Activated naive CD8-positive, alpha-beta T cell treated with anti-CD3 and anti-CD28 coated beads for 36 hours (primary cell): Measurements from ENCODE around the gene USH1C. TPM values are rescaled to one million over a fixed set of nuclear protein-coding genes. Genes with fewer than 3 reads are reported as not detected.

Experiments used
- DNase-seq: peaks from one replicate; pipeline ENCODE4 v3.0.0; 2021
- H3K27ac Mint-ChIP-seq: one replicate; pipeline ENCODE4 v1.8.0; 2022; ENCODE audit warnings: mild to moderate bottlenecking, moderate library complexity, mixed read lengths
- H3K27me3 Mint-ChIP-seq: one replicate; pipeline ENCODE4 v1.8.0; 2022; ENCODE audit warnings: mild to moderate bottlenecking, mixed read lengths
- H3K36me3 Mint-ChIP-seq: one replicate; pipeline ENCODE4 v1.8.0; 2021; ENCODE audit warnings: mild to moderate bottlenecking, mixed read lengths
- H3K4me1 Mint-ChIP-seq: one replicate; pipeline ENCODE4 v1.8.0; 2021; ENCODE audit warnings: mixed read lengths
- H3K4me3 Mint-ChIP-seq: one replicate; pipeline ENCODE4 v1.8.0; 2022; ENCODE audit warnings: mild to moderate bottlenecking, moderate library complexity, mixed read lengths
- H3K9me3 Mint-ChIP-seq: one replicate; pipeline ENCODE4 v1.8.0; 2022; ENCODE audit warnings: mixed read lengths
- total RNA-seq, 2 experiments: library from RNA; stranded (reverse); gene quantifications; one replicate each; pipeline ENCODE4 v1.2.3, GENCODE V29; 2021

The USH1C gene
- total RNA-seq, 2 experiments from 2014 or later = not detected

GRCh38 chr11:17515443-17516176 is 28.6 kb downstream of the USH1C start:
- no peak overlapping the region for H3K27ac Mint-ChIP-seq
- H3K4me1 Mint-ChIP-seq = no peaks in the 10 kb centered on the region
- H3K27me3 Mint-ChIP-seq = no peaks in the 10 kb centered on the region
- no peaks in the 10 kb centered on the region for H3K36me3 Mint-ChIP-seq
- no peak overlapping the region for H3K4me3 Mint-ChIP-seq
- no peaks in the 10 kb centered on the region for H3K9me3 Mint-ChIP-seq
- no peak for DNase-seq

GRCh38 chr11:17514476-17514875 is 29.7 kb downstream of the USH1C start:
- Mint-ChIP-seq H3K27me3 (no peaks in the 10 kb centered on the region), H3K4me1 (no peaks in the 10 kb centered on the region), H3K36me3 (no peaks in the 10 kb centered on the region), H3K9me3 (no peaks in the 10 kb centered on the region), H3K4me3 (no peak overlapping the region), H3K27ac (no peak overlapping the region)
- DNase-seq = no peak

GRCh38 chr11:17513853-17514252 is 30.4 kb downstream of the USH1C start:
- Mint-ChIP-seq H3K27me3 (no peaks in the 10 kb centered on the region), H3K36me3 (no peaks in the 10 kb centered on the region), H3K4me1 (no peaks in the 10 kb centered on the region), H3K9me3 (no peaks in the 10 kb centered on the region), H3K27ac (no peak overlapping the region), H3K4me3 (no peak overlapping the region)
- no peak for DNase-seq

GRCh38 chr11:17512101-17512500 is 32.1 kb downstream of the USH1C start:
- H3K27ac Mint-ChIP-seq = no peak overlapping the region
- no peak for DNase-seq
- no peaks in the 10 kb centered on the region for H3K4me1 Mint-ChIP-seq
- H3K36me3 Mint-ChIP-seq = no peaks in the 10 kb centered on the region
- H3K27me3 Mint-ChIP-seq = peaks cover 3% of the 10 kb centered on the region
- H3K4me3 Mint-ChIP-seq = no peak overlapping the region
- H3K9me3 Mint-ChIP-seq = no peaks in the 10 kb centered on the region

GRCh38 chr11:17511571-17511970 is 32.6 kb downstream of the USH1C start:
- H3K27ac Mint-ChIP-seq = no peak overlapping the region
- H3K9me3 Mint-ChIP-seq = no peaks in the 10 kb centered on the region
- no peak overlapping the region for H3K4me3 Mint-ChIP-seq
- no peaks in the 10 kb centered on the region for H3K4me1 Mint-ChIP-seq
- no peaks in the 10 kb centered on the region for H3K36me3 Mint-ChIP-seq
- peaks cover 3% of the 10 kb centered on the region for H3K27me3 Mint-ChIP-seq
- DNase-seq = no peak

- Mint-ChIP-seq H3K4me3 (no peak overlapping the region), H3K27ac (no peak overlapping the region), H3K4me1 (no peaks in the 10 kb centered on the region), H3K36me3 (no peaks in the 10 kb centered on the region), H3K27me3 (peaks cover 3% of the 10 kb centered on the region), H3K9me3 (no peaks in the 10 kb centered on the region)
- DNase-seq = no peak
Observed at GRCh38 chr11:17510507-17511206, 33.6 kb downstream of the USH1C start.

GRCh38 chr11:17508791-17509190 is 35.4 kb downstream of the USH1C start:
- DNase-seq = no peak
- H3K27ac Mint-ChIP-seq = no peak overlapping the region
- peaks cover 3% of the 10 kb centered on the region for H3K27me3 Mint-ChIP-seq
- no peaks in the 10 kb centered on the region for H3K9me3 Mint-ChIP-seq
- H3K4me1 Mint-ChIP-seq = peaks cover 3% of the 10 kb centered on the region
- no peak overlapping the region for H3K4me3 Mint-ChIP-seq
- H3K36me3 Mint-ChIP-seq = no peaks in the 10 kb centered on the region

GRCh38 chr11:17508306-17508705 is 35.9 kb downstream of the USH1C start:
- peaks cover 3% of the 10 kb centered on the region for H3K4me1 Mint-ChIP-seq
- H3K9me3 Mint-ChIP-seq = no peaks in the 10 kb centered on the region
- H3K27ac Mint-ChIP-seq = no peak overlapping the region
- H3K27me3 Mint-ChIP-seq = peaks cover 3% of the 10 kb centered on the region
- DNase-seq = no peak
- no peaks in the 10 kb centered on the region for H3K36me3 Mint-ChIP-seq
- no peak overlapping the region for H3K4me3 Mint-ChIP-seq

- H3K27me3 Mint-ChIP-seq = peaks cover 3% of the 10 kb centered on the region
- no peak overlapping the region for H3K27ac Mint-ChIP-seq
- no peaks in the 10 kb centered on the region for H3K9me3 Mint-ChIP-seq
- no peak for DNase-seq
- peaks cover 3% of the 10 kb centered on the region for H3K4me1 Mint-ChIP-seq
- no peaks in the 10 kb centered on the region for H3K36me3 Mint-ChIP-seq
- no peak overlapping the region for H3K4me3 Mint-ChIP-seq
Observed at GRCh38 chr11:17507773-17508172, 36.4 kb downstream of the USH1C start.

GRCh38 chr11:17506942-17507341 is 37.3 kb downstream of the USH1C start:
- Mint-ChIP-seq H3K4me3 (no peak overlapping the region), H3K27me3 (peaks cover 3% of the 10 kb centered on the region), H3K9me3 (no peaks in the 10 kb centered on the region), H3K36me3 (no peaks in the 10 kb centered on the region), H3K4me1 (peaks cover 3% of the 10 kb centered on the region), H3K27ac (no peak overlapping the region)
- DNase-seq = peak; percentile 10

- Mint-ChIP-seq H3K27ac (no peak overlapping the region), H3K4me3 (no peak overlapping the region), H3K4me1 (peaks cover 3% of the 10 kb centered on the region), H3K27me3 (peaks cover 3% of the 10 kb centered on the region), H3K36me3 (no peaks in the 10 kb centered on the region), H3K9me3 (no peaks in the 10 kb centered on the region)
- DNase-seq = no peak
Observed at GRCh38 chr11:17506314-17506713, 37.9 kb downstream of the USH1C start.

GRCh38 chr11:17505146-17505545 is 39.1 kb downstream of the USH1C start:
- H3K27me3 Mint-ChIP-seq = peaks cover 3% of the 10 kb centered on the region
- no peak for DNase-seq

GRCh38 chr11:17504330-17505107 is 39.7 kb downstream of the USH1C start:
- Mint-ChIP-seq H3K27me3 (peaks cover 3% of the 10 kb centered on the region), H3K9me3 (no peaks in the 10 kb centered on the region), H3K4me3 (no peak overlapping the region), H3K36me3 (no peaks in the 10 kb centered on the region), H3K27ac (no peak overlapping the region), H3K4me1 (peaks cover 3% of the 10 kb centered on the region)
- peak; percentile 77 for DNase-seq

More at GRCh38 chr11:17505146-17505545, 39.1 kb downstream of the USH1C start:
- Mint-ChIP-seq H3K4me3 (no peak overlapping the region), H3K4me1 (peaks cover 3% of the 10 kb centered on the region), H3K36me3 (no peaks in the 10 kb centered on the region), H3K9me3 (no peaks in the 10 kb centered on the region), H3K27ac (no peak overlapping the region)

- Mint-ChIP-seq H3K36me3 (no peaks in the 10 kb centered on the region), H3K27me3 (peaks cover 3% of the 10 kb centered on the region), H3K27ac (no peak overlapping the region), H3K9me3 (no peaks in the 10 kb centered on the region), H3K4me3 (no peak overlapping the region), H3K4me1 (peaks cover 3% of the 10 kb centered on the region)
- DNase-seq = no peak
Observed at GRCh38 chr11:17502630-17503029, 41.6 kb downstream of the USH1C start.

GRCh38 chr11:17500673-17501072 is 43.5 kb downstream of the USH1C start:
- H3K9me3 Mint-ChIP-seq = no peaks in the 10 kb centered on the region
- no peak overlapping the region for H3K27ac Mint-ChIP-seq
- no peak overlapping the region for H3K4me3 Mint-ChIP-seq
- H3K27me3 Mint-ChIP-seq = no peaks in the 10 kb centered on the region
- H3K4me1 Mint-ChIP-seq = peaks cover 3% of the 10 kb centered on the region
- no peak for DNase-seq
- no peaks in the 10 kb centered on the region for H3K36me3 Mint-ChIP-seq
